Transverse colon (tissue), 4 donors: Measurements from ENCODE around the gene SMAP2.

ENCODE experiments used
- EP300 ChIP-seq: sonication (generic); formaldehyde crosslinking; IDR thresholded peaks from one replicate; pipeline ENCODE4 v1.6.1; 2017; ENCODE audit warnings: antibody characterized with exemption, low read depth
- POLR2A ChIP-seq: fragments of 450-650 bp; IDR thresholded peaks from one replicate; pipeline ENCODE4 v1.6.1; 2016; ENCODE audit warnings: antibody characterized with exemption, mild to moderate bottlenecking, moderate library complexity
- POLR2AphosphoS5 ChIP-seq, 3 donors: sonication (generic); formaldehyde crosslinking; IDR thresholded peaks; one replicate each; pipeline ENCODE4 v1.6.1; 2016; ENCODE audit warnings: antibody characterized with exemption in 3 of 3
- TF ChIP-seq, protein P1 (sequence below), 5 experiments: fragments of 200-600 bp in 3 of 5; fragments of 450-650 bp in 2 of 5; sonication (generic) in 3 of 5; IDR thresholded peaks; 1 replicate in 2 of 5; 2 replicates in 3 of 5; pipeline ENCODE4 v1.5.1; 2016 to 2017; ENCODE audit warnings: antibody characterized with exemption in 5 of 5, inconsistent platforms in 3 of 5, mild to moderate bottlenecking in 2 of 5, moderate library complexity in 1 of 5

DNA sequence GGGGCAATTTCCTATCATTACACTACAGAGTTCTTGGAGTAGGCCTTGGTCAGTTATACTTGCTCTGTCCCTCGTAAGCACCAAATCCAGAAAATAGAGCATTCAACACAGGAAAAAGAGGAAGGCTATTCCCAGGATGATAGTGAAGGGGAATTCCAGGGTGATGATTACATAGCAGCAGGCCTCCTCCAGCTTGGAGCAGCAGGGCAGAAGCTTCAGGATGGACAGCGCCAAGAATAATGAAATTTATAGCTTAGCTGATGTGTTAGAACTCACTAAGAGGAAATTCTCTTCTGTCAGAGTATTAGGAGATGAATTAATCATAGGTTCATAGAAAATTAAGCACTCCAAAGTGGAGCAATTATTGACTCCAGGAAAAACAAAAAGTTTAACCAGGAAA, 10.8 kb upstream of the SMAP2 start:
- TF ChIP-seq POLR2A = no peak
- TF ChIP-seq EP300 = no peak
- TF ChIP-seq, protein P1, sequence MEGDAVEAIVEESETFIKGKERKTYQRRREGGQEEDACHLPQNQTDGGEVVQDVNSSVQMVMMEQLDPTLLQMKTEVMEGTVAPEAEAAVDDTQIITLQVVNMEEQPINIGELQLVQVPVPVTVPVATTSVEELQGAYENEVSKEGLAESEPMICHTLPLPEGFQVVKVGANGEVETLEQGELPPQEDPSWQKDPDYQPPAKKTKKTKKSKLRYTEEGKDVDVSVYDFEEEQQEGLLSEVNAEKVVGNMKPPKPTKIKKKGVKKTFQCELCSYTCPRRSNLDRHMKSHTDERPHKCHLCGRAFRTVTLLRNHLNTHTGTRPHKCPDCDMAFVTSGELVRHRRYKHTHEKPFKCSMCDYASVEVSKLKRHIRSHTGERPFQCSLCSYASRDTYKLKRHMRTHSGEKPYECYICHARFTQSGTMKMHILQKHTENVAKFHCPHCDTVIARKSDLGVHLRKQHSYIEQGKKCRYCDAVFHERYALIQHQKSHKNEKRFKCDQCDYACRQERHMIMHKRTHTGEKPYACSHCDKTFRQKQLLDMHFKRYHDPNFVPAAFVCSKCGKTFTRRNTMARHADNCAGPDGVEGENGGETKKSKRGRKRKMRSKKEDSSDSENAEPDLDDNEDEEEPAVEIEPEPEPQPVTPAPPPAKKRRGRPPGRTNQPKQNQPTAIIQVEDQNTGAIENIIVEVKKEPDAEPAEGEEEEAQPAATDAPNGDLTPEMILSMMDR (IDR thresholded peaks at IDR 0.05) = no peak
- TF ChIP-seq POLR2AphosphoS5 (IDR thresholded peaks at IDR 0.05) = no peak
